Raji (cell line): ENCODE results near the gene RITA1.

Experiments used
- POLR2A ChIP-seq: IDR thresholded peaks from 2 replicates; pipeline ENCODE4 v1.6.1; 2011; ENCODE audit warnings: low read depth, low read length, control low read depth; ENCODE audit not compliant: insufficient read depth

The RITA1 gene

DNA sequence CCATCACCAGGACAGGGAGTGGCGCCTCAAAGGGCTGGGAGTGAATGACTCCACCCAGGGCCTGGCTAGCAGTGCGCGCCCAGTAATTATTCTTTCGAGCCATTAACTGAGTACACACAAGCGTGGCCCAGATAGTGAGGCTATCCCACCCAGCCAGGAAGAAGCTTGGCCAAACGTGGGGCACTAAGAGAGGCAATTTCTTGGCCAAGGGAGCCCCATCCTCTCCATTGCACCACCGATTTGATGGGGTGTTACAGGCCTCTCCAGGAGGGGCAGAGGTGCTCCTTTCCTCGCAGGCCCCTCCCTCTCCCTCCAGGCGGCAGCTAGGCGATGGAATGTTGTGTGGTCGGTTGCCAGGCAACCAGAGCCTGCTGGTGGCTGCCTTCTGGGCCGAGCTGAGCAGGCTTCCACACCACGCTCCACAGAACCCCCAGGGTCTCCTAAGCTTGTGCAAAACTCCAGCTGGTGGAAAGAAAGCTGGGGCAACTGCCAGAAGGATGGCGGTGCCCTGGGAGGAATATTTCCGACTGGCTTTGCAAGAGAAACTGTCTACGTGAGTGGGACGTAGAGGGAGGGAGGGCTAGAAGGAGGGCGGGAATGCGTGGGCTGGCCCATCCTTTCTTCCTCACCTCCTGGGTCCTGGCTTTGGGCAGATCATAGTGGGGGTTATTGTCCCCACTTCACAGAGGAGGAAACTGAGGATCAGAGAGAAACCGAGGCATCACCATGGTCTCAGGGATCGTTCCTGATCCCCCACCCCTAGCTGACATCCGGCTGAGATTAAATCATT is 36.0 kb upstream of the RITA1 start, which contains the start of gene CFAP73:
CFAP73 (plus strand) TSS at position 364 of the 790 bp plus-strand sequence; CDS start at position 498, 134 bp downstream.
- TF ChIP-seq POLR2A, result no peak

DNA sequence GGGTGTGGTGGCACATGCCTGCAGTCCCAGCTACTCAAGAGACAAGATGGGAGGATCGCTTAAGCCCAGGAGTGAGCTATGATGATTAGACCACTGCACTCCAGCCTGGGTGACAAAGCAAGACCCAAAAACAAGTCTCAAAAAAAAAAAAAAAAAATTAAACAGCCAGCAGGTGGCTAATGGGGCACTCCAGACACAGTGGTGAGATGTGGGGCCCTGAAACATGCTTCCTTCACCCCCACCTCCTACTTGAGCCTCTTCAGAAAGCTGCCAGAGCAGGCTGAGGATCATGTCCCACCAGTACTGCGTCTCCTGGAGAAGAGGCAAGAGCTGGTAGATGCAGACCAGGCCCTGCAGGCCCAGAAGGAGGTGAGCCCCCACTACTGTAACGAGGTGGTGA is 33.9 kb upstream of the RITA1 start:
- no peak for TF ChIP-seq POLR2A

DNA sequence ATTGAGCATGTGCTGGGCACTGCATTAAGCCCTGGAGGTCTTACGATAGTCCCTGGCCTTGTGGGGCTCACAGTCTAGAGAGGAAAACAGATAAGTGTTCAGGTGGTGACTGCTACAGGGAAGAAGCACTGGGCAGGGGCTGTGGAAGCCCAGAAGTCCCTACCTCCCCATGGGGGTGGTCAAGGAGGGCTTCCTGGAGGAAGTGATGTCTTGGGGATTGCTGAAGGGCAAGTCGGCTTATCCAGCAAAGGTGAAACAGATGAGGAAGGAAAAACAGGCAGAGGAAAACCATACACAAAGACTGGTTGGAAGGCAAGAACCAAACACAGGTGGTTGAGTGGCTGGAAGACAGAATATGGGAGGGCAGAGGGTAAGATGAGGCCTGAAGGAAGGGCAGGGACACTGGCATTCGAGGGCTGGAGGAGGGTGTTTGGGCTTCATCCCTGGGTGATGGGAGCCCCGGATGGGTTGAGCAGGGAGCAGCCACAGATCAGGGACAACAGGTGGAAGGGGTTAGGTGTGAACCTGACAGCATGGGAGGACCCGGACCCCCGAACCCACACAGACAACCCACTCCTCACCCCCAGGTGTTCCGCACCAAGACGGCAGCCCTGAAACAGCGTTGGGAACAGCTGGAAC is 33.2 kb upstream of the RITA1 start:
- no peak for TF ChIP-seq POLR2A

DNA sequence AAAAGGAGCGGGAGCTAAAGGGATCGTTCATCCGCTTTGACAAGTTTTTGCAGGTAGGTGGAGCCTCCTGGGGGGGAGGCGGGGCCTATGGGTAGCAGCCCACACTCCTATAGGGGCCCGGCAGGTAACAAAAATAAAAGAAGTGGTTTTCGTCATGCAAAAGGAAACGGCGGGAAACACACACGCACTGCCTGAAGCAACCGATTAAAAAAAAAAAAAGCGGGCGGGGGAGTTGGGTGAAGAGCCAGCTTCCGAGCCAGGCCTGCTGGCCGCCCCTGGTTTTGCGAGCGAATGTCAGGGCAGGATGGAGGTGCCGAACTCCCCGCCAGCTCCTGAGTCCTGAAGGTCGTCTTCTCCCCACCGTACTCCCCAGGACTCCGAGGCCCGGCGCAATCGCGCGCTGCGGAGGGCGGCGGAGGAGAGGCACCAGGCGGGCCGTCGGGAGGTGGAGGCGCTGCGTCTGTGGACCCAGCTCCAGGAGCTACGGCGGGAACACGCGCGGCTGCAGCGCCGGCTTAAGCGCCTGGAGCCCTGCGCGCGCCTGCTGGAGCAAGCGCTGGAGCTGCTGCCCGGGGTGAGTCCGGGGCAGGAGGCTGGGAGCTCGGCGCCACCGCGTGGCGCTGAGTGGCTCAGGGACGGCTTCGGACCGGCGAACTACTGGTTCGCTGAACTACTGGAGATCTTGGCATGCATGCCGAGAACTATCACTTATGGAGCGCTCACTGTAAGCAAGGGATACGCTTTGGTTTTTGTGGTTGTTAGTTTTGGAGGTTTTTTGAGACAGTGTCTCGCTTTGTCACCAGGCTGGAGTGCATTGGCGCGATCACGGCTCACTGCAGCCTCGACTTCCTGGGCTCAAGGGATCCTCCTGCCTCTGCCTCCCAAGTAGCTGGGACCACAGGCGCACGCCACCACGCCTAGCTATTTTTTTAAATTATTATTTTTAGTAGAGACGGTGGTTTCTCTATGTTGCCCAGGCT is 32.4 kb upstream of the RITA1 start:
- TF ChIP-seq POLR2A, result no peak

DNA sequence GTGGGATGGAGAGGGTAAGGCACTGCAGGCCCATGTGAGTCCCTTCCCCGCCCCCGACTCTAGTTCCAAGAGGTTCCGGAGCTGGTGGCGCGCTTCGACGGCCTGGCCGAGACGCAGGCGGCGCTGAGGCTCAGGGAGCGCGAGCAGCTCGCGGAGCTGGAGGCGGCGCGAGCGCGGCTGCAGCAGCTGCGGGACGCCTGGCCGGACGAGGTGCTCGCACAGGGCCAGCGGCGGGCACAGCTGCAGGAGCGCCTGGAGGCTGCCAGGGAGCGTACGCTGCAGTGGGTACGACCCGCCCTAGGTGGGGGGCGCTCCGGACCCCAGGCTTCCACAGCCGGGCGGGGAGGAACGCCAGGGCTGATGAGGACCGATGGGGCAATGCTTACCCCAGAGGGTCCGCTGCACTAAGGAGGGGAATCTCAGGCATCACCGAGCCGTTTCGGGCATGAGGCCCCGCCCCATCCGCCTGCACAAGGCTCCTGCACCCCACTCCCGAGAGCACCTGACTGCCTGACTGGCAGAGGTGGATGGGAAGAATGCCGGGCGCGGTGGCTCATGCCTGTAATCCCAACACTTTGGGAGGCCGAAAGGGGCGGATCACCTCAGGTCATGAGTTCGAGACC is 31.1 kb upstream of the RITA1 start:
- no peak for TF ChIP-seq POLR2A

DNA sequence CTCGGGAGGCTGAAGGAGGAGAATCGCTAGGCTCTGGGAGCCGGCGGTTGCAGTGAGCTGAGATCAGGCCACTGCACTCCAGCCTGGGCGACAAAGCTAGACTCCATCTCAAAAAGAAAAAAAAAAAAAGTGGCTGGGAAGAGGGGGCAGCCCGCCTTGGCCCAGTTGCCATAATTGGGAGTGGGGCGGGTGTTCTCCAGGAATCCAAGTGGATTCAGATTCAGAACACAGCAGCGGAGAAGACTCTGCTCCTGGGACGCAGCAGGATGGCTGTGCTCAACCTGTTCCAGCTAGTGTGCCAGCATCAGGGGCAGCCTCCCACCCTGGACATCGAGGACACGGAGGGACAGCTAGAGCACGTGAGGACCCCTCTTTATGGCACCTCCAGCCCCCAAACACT is 30.5 kb upstream of the RITA1 start:
- TF ChIP-seq POLR2A, result no peak

DNA sequence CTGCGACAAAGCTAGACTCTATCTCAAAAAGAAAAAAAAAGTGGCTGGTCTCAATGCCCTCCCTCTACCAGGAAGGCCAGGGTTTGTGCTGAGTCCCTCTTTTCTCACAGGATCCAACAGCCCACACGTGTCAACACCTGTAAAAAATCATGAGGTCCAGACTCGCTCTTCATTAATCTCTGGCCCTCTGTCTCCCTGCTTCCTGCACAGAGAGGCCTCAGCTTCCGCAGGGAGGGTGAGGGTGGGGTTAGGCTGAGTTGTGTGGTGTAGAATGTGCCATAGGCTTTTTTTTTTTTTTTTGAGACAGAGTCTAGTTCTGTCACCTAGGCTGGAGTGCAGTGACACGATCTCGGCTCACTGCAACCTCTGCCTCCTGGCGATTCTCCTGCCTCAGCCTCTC is 29.9 kb upstream of the RITA1 start:
- no peak for TF ChIP-seq POLR2A

DNA sequence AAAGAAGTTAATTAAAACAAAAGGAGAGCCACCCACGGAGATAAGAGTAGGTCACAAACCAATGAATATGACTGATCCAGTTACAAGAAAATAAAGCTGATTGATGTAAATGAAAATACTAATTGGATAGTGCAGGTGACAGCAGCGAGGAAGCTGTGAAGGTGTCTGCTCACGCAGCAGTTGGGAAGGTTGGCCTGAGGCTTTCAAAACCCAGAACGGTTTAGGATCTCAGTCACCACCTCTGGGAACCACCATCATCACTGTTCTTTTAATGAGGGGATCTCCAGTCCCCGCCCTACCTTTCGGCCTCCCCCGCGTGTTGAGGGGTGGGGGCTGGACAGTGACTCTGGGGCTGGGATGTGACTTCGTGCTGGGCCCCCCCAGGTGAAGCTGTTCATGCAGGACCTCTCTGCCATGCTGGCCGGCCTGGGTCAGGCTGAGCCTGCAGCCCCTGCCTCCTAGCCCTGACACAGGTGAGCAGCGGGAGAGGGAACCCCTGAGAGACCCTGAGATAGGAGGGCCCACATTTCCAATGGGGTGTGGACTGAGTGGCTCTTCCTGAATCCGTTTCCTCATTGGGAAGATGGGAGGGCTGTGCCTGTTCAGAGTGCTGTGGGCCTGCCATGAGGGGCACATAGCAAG is 28.2 kb upstream of the RITA1 start:
- no peak for TF ChIP-seq POLR2A

DNA sequence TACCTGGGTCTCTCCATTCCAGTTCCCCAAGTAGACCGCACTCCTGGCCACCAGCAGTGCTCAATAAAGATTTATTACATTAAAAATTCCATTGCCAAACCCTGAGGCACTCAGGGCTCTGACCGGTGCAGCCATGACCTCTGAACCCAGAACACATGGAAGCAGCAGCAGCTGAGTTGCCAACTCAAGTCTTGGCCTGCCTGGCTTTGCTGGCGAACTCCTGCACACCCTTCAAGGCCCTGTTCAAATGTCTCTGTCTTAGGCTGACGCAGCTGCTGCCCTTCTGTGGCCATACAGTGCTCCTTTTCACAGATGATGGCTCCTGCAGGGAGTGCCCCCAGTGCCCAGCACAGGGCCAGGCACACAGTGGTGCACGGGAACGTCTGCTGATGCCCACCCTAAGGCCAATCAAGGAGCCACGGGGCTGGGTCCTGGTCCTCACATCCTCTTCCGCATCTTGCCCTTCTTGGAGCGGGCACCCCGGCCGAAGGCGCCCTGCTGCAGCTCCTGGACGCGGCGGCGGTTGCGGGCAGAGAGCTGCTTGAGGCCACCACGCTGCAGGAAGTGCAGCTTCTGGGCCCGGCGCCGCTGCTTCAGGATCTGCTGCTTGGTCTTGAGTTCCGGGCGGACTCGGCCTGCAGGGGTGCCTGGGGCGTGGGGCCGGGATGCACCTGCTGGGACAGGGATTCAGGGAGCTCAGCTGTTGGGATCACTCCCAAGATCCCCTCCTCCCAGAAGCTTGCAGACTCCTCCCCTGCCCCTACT is 26.9 kb upstream of the RITA1 start:
- no peak for TF ChIP-seq POLR2A

DNA sequence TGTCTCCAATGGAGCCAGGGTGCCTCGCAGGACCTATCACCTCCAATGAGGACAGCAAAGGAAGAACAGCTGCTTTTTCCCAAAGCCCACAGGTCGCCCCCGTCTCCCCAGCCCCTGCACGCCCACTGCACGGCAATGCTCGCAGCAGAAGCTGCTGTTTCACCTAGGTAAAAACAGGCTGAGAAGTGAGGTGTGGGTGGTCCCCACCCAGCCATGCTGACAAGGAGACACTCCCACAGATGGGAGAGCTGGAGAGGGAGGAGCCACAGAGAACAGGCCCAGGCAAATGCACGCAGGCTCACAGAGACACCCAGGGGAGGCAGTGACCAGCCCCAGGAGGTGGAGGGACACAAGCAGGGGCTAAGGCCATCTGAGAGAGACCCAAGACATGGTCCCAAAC is 25.6 kb upstream of the RITA1 start:
- no peak for TF ChIP-seq POLR2A

DNA sequence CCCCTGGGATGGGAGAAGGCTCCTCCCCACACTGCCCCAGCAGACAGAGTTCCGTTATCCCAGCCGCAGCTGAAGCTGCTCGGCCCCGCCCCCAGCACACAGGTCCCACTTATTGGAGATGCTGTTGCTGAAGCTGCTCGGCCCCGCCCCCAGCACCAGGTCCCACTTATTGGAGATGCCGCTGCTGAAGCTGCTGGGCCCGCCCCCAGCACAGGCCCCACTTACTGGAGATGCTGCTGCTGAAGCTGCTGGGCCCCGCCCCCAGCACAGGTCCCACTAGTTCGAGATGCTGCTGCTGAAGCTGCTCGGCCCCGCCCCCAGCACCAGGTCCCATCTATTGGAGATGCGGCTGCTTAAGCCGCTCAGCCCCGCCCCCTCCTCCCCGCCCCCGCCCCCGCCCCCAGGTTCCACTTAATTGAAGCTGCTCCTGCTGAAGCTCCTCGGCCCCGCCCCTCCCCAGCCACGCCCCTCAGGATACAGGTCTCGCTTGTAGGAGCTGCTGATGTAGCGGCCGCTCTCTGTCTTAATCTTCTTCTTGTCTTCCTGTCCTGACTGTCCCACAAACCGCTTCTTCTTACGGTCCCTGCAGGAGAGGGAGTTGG is 24.0 kb upstream of the RITA1 start:
- no peak for TF ChIP-seq POLR2A

DNA sequence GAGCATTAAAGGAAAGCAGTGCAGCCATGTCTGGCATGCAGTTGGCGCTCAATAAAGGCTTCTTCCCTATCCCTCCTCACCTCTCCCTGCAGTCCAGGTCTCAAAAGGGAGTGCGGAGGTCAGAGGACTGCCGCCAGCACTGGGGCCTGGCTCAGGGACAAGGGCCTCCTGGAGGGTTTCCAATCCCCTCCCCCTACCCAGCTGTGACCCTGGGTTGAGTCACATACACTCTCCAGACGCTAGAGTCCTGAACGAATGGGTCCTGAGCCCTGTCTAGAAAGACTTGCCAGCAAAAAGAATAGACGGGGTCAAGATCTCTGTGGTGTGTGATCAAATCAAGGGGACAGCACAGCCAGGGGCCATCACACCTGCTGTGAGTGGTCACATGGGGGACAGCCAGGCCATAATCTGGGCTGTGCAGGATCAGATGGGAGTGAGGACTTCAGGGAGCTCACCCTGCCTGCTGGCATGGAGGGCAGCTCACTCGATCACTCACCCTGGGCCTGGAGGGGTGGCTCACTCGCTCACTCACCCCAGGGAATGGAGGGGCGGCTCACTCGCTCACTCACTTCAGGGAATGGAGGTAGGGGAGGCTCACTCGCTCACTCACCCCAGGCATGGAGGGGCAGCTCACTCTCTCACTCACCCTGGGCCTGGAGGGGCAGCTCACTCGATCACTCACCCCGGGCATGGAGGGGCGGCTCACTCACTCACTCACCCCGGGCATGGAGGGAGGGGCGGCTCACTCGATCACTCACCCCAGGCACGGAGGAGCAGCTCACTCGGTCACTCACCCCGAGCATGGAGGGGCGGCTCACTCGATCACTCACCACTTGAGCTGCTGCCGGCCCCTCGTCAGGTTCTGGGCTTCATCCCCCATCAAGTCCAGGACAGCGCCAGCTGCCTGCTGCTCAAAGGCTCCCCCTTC is 23.2 kb upstream of the RITA1 start:
- no peak for TF ChIP-seq POLR2A

DNA sequence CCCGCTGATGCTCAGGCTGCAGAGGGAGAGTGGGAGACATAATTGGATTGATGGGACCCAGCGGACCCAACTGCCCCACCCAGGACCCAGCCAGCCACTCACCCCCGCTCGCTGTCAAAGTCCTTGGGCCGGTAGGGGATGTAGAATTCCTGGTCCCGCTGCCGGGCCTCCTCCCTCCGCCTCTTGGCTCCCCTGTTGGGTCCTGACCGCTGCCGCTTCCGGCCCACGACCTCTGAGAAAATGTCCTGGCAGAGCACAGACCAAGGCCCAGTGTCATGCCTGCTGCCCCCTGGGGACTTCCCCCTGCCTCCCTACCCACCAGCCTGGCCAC is 22.5 kb upstream of the RITA1 start:
- TF ChIP-seq POLR2A, result no peak

DNA sequence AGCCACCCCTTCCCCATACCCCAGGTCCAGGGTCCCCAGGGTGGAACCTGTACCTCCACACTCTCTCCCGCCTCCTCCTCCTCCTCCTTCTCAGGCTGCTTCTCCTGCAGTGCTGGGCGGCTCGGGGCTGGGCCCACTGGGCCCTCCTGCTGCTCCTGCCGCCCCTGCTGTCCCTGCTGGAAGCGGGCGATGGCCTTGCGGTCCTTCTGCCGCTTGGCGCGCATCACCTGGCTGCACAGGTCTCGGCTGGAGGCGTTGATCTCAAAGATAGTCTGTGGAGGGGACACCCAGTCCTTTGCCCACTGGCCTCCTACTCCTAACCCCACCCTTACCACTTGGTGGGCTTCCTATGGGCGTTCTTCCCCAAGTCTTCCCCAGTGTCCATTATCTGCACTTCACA is 21.5 kb upstream of the RITA1 start:
- no peak for TF ChIP-seq POLR2A
